Measurements from ENCODE around the gene ANKRD53.

The ANKRD53 gene

GRCh38 chr2:70964133-70964532, 14.3 kb upstream of the ANKRD53 start:
- no peak for TF ChIP-seq CTCF (IDR thresholded peaks at IDR 0.05; ENCODE audit: extremely low read depth, missing control alignments)
- no peak for DNase-seq (ENCODE audit: low spot score)

- DNase-seq (ENCODE audit: low spot score), result peak; percentile 84
- TF ChIP-seq CTCF (IDR thresholded peaks at IDR 0.05; ENCODE audit: extremely low read depth, missing control alignments), result peak; percentile 79
Measured at GRCh38 chr2:70964596-70965386, 13.6 kb upstream of the ANKRD53 start.

GRCh38 chr2:70965506-70965905, 12.9 kb upstream of the ANKRD53 start:
- DNase-seq (ENCODE audit: low spot score), result no peak
- TF ChIP-seq CTCF (IDR thresholded peaks at IDR 0.05; ENCODE audit: extremely low read depth, missing control alignments), result no peak

GRCh38 chr2:70966681-70967080, 11.7 kb upstream of the ANKRD53 start:
- no peak for TF ChIP-seq CTCF (IDR thresholded peaks at IDR 0.05; ENCODE audit: extremely low read depth, missing control alignments)
- no peak for DNase-seq (ENCODE audit: low spot score)

- no peak for DNase-seq (ENCODE audit: low spot score)
- TF ChIP-seq CTCF (IDR thresholded peaks at IDR 0.05; ENCODE audit: extremely low read depth, missing control alignments), result no peak
Measured at GRCh38 chr2:70967189-70967588, 11.2 kb upstream of the ANKRD53 start.

- no peak for DNase-seq (ENCODE audit: low spot score)
- no peak for TF ChIP-seq CTCF (IDR thresholded peaks at IDR 0.05; ENCODE audit: extremely low read depth, missing control alignments)
Measured at GRCh38 chr2:70974592-70974991, 3.8 kb upstream of the ANKRD53 start.

GRCh38 chr2:70975237-70975636, 3.2 kb upstream of the ANKRD53 start:
- peak; percentile 6 for DNase-seq (ENCODE audit: low spot score)
- TF ChIP-seq CTCF (IDR thresholded peaks at IDR 0.05; ENCODE audit: extremely low read depth, missing control alignments), result no peak
